PFSK-1 (cell line): ENCODE data around the gene SEC14L5.

Experiments used
- FOXP2 ChIP-seq: optimal IDR thresholded peaks from 2 replicates; pipeline ENCODE3; 2011; ENCODE audit warnings: borderline replicate concordance, control low read depth, inconsistent platforms; ENCODE audit not compliant: insufficient read depth; ENCODE audit errors: extremely low read length, extremely low read depth
- POLR2AphosphoS5 ChIP-seq: IDR thresholded peaks from 2 replicates; pipeline ENCODE4 v1.6.1; 2012; ENCODE audit warnings: low read depth, mild to moderate bottlenecking, control low read depth, low read length, moderate library complexity
- REST ChIP-seq, 2 experiments: IDR thresholded peaks; 2 replicates each; pipeline versions ENCODE4 v1.6.1 to v1.8.0; 2011 to 2012; ENCODE audit warnings: low read depth in 2 of 2, low read length in 2 of 2, control low read depth in 1 of 2, inconsistent platforms in 1 of 2, mild to moderate bottlenecking in 1 of 2, moderate library complexity in 1 of 2; ENCODE audit not compliant: insufficient read depth in 1 of 2
- SIN3A ChIP-seq: IDR thresholded peaks from 2 replicates; pipeline ENCODE4 v1.6.1; 2012; ENCODE audit warnings: mild to moderate bottlenecking, low read length, moderate library complexity, borderline replicate concordance; ENCODE audit not compliant: insufficient read depth

GRCh38 chr16:4927661-4928060 is 30.5 kb upstream of the SEC14L5 start:
- no peak for TF ChIP-seq POLR2AphosphoS5
- no peak for TF ChIP-seq REST (IDR thresholded peaks at IDR 0.05; ENCODE audit: insufficient read depth in 1 of 2, low read depth in 2 of 2, low read length in 2 of 2)
- no peak for TF ChIP-seq SIN3A
- TF ChIP-seq FOXP2 = no peak
